ENCODE measurements around the gene NGEF. TPM values are rescaled to one million over a fixed set of nuclear protein-coding genes. Genes with fewer than 3 reads are reported as not detected.

Gene NGEF
- total and polyA plus RNA-seq, 3 donors from 2014 or later, result 7.9 to 28.7 (median 15.6) TPM

- Histone ChIP-seq H3K4me3 (no peak overlapping the region), H3K27ac (no peak overlapping the region), H3K4me1 (no peaks in the 10 kb centered on the region), H3K9me3 (no peaks in the 10 kb centered on the region), H3K27me3 (no peaks in the 10 kb centered on the region), H3K36me3 (ENCODE audit: low read depth, missing control alignments) (no peaks in the 10 kb centered on the region)
- 77 to 79% methylated on average over 9 of the region's 9 CpGs for WGBS, 2 donors
- TF ChIP-seq, protein P1, sequence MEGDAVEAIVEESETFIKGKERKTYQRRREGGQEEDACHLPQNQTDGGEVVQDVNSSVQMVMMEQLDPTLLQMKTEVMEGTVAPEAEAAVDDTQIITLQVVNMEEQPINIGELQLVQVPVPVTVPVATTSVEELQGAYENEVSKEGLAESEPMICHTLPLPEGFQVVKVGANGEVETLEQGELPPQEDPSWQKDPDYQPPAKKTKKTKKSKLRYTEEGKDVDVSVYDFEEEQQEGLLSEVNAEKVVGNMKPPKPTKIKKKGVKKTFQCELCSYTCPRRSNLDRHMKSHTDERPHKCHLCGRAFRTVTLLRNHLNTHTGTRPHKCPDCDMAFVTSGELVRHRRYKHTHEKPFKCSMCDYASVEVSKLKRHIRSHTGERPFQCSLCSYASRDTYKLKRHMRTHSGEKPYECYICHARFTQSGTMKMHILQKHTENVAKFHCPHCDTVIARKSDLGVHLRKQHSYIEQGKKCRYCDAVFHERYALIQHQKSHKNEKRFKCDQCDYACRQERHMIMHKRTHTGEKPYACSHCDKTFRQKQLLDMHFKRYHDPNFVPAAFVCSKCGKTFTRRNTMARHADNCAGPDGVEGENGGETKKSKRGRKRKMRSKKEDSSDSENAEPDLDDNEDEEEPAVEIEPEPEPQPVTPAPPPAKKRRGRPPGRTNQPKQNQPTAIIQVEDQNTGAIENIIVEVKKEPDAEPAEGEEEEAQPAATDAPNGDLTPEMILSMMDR (IDR thresholded peaks at IDR 0.05), result no peak
- TF ChIP-seq POLR2A (IDR thresholded peaks at IDR 0.05), result no peak
- intact Hi-C loops (cut with DNase I; ENCODE audit: low total_unique reads), result no loop called here
- no peak for DNase-seq
Observed at GRCh38 chr2:233033672-233034071, 20.6 kb upstream of the NGEF start.

DNA sequence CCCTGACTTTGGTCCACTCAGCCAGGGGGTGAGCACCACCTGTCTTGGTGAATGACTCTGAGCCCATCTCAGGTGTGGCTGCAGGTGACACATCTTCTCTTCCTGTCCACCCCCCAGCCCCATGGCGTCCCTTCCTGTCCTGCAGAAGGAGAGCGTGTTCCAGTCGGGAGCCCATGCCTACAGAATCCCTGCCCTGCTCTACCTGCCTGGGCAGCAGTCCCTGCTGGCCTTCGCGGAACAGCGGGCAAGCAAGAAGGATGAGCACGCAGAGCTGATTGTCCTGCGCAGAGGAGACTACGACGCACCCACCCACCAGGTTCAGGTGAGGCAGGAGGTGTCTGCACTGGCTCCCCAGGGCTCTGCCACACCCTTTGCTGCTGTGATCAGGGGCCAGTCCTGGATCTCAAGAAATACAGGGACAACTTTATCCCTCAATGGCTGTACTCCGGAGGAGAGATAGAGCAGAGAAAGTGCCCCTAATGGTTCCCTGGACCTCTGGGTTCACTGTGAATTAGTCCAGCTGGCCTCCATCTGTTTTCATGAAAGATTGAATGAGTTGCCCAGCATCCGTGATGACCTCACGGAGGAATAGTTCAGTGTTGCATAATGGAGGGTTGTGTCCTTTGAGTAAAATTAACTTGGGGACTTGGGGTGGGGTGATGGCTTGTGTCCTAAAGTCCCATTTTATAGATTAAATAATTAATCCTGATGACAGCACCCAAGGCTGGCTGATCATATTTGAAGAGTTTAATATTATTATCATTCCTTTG, 19.7 kb upstream of the NGEF start, which contains the start of gene NEU2:
NEU2 (plus strand) TSS at position 122 of the 770 bp plus-strand sequence; CDS start at position 122, 0 bp downstream.
- no peak within 1 kb of the TSS for H3K4me3 ChIP-seq
- no peaks in the 10 kb centered on the region for H3K36me3 ChIP-seq (ENCODE audit: low read depth, missing control alignments)
- H3K4me1 ChIP-seq, result no peaks in the 10 kb centered on the region
- no peak for TF ChIP-seq POLR2A (IDR thresholded peaks at IDR 0.05)
- TF ChIP-seq, protein P1 (IDR thresholded peaks at IDR 0.05), result no peak
- H3K27ac ChIP-seq, result no peak within 1 kb of the TSS
- no peaks in the 10 kb centered on the region for H3K27me3 ChIP-seq
- DNase-seq, result no peak
- intact Hi-C loops (cut with DNase I; ENCODE audit: low total_unique reads), result no loop called here
- H3K9me3 ChIP-seq, result no peaks in the 10 kb centered on the region
- 94 to 97% methylated on average over 8 to 13 of the region's 13 CpGs for WGBS, 2 donors

DNA sequence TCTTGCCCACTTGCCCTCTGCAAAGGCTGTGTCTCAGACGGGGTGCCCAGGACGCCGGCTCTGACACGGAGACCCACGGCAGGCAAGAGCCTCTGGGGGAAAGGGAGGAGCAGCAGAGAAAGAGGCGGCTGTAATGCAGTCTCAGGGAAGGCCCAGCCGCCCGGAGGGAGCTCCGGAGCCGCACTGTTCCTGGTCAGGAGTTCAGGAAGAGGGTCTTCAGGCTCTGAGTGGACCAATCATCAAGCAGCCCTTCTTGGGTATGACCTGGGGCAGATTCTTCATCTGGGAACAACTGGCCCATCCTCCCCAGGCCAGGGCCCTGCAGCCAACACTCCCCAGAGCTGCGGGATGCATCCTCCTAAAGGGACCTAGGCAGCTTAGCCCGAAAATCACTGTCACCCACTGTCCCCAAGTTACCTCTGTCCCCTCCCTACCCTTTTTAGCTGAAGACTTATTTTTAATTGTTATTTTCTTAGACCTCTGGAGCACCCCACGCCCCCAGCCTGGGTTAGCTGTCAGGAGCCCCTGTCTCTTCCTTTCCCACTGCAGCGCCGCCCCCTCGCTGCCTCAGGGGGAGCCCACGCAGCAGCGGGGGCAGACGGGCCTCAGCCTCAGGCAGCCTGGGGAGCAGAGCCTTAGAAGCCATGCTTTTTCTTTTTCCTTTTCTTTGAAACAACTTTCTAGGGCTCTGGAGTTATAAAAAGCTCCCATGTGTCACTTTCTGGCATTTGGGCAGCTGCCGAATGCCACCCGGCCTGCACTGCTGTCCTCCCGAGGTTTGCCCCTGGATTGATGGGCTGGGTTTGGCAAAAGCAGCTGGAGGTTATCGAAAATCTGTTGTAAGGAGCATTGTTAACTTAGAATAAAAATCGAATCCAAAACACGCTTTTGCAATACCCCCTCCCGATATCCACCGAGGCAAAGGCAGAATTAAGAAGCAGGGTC, 18.8 kb upstream of the NGEF start:
- TF ChIP-seq POLR2A (IDR thresholded peaks at IDR 0.05), result no peak
- TF ChIP-seq, protein P1 (IDR thresholded peaks at IDR 0.05), result no peak
- 79 to 83% methylated on average over 26 to 27 of the region's 27 CpGs for WGBS, 2 donors
- Histone ChIP-seq H3K27ac (no peak overlapping the region), H3K27me3 (no peaks in the 10 kb centered on the region), H3K4me1 (no peaks in the 10 kb centered on the region), H3K4me3 (no peak overlapping the region), H3K36me3 (ENCODE audit: low read depth, missing control alignments) (no peaks in the 10 kb centered on the region), H3K9me3 (no peaks in the 10 kb centered on the region)
- intact Hi-C loops (cut with DNase I; ENCODE audit: low total_unique reads), result no loop called here
- DNase-seq, result no peak

DNA sequence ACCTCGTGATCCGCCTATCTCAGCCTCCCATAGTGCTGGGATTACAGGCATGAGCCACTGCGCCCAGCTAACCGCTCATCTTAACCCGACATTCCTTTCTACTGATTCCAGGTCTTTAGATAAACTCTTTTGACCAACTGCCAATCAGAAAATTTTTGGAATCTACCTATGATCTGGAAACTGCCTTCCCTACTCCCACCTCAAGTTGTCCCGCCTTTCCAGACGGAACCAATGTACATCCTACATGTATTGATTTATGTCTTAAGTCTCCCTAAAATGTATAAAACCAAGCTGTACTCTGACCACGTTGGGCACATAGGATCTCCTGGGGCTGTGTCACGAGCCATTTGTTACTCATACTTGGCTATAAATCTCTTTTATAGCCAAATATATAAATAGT, 16.3 kb upstream of the NGEF start:
- Histone ChIP-seq H3K9me3 (no peaks in the 10 kb centered on the region), H3K4me1 (no peaks in the 10 kb centered on the region), H3K4me3 (no peak overlapping the region), H3K27ac (no peak overlapping the region), H3K27me3 (no peaks in the 10 kb centered on the region), H3K36me3 (ENCODE audit: low read depth, missing control alignments) (no peaks in the 10 kb centered on the region)
- no peak for TF ChIP-seq POLR2A (IDR thresholded peaks at IDR 0.05)
- TF ChIP-seq, protein P1 (IDR thresholded peaks at IDR 0.05), result no peak
- WGBS, 2 donors, result 93 to 95% methylated on average over 9 of the region's 9 CpGs
- intact Hi-C loops (cut with DNase I; ENCODE audit: low total_unique reads), result no loop called here
- DNase-seq, result no peak
